Left ventricle myocardium inferior (tissue), 1 donor: ENCODE measurements around the gene TOLLIP. TPM values are rescaled to one million over a fixed set of nuclear protein-coding genes. Genes with fewer than 3 reads are reported as not detected.
"Not testable (repeated sequence)": the region's sequence is repeated elsewhere in the genome, so short reads cannot be mapped to it uniquely, and the experiment has no call there.

ENCODE experiments used
- DNase-seq: peaks from one replicate; pipeline ENCODE4 v3.0.0-alpha.2; 2020
- H3K27ac ChIP-seq: fragments of 200-600 bp; replicated peaks from 2 replicates; pipeline ENCODE4 v1.8.0; 2021
- H3K27me3 ChIP-seq: fragments of 200-600 bp; 2 replicates; pipeline ENCODE4 v1.8.0; 2021; ENCODE audit warnings: low read depth
- H3K36me3 ChIP-seq: fragments of 200-600 bp; 2 replicates; pipeline ENCODE4 v1.8.0; 2021
- H3K4me1 ChIP-seq: fragments of 200-600 bp; 2 replicates; pipeline ENCODE4 v1.8.0; 2021
- H3K4me3 ChIP-seq: fragments of 200-600 bp; 2 replicates; pipeline ENCODE4 v1.8.0; 2021; ENCODE audit warnings: mild to moderate bottlenecking, moderate library complexity
- H3K9me3 ChIP-seq: fragments of 200-600 bp; replicated peaks from 2 replicates; pipeline ENCODE4 v1.8.0; 2021
- intact Hi-C: fragments of 100-400 bp; cut with micrococcal nuclease; formaldehyde crosslinking; loops from one replicate; pipeline ENCODE4 v1.11.0; 2022
- total RNA-seq: library from RNA; stranded (reverse); fragmentation: NEBNext Ultra II Directional; extraction: Animal tissue kit (Norgen Biotek cat#: 25700); gene quantifications from one replicate; pipeline ENCODE4 v1.2.1, GENCODE V29; 2021
- TF ChIP-seq, protein P1 (sequence below): fragments of 200-600 bp; IDR thresholded peaks from 2 replicates; pipeline ENCODE4 v1.8.0; 2021; ENCODE audit warnings: antibody characterized with exemption, mild to moderate bottlenecking, borderline replicate concordance
- donor health status: DM: no; HTN: yes; CAD: no; lungs with severe emphysema.

The TOLLIP gene
- total RNA-seq, 1 donor from 2014 or later, result 51.9 TPM

DNA sequence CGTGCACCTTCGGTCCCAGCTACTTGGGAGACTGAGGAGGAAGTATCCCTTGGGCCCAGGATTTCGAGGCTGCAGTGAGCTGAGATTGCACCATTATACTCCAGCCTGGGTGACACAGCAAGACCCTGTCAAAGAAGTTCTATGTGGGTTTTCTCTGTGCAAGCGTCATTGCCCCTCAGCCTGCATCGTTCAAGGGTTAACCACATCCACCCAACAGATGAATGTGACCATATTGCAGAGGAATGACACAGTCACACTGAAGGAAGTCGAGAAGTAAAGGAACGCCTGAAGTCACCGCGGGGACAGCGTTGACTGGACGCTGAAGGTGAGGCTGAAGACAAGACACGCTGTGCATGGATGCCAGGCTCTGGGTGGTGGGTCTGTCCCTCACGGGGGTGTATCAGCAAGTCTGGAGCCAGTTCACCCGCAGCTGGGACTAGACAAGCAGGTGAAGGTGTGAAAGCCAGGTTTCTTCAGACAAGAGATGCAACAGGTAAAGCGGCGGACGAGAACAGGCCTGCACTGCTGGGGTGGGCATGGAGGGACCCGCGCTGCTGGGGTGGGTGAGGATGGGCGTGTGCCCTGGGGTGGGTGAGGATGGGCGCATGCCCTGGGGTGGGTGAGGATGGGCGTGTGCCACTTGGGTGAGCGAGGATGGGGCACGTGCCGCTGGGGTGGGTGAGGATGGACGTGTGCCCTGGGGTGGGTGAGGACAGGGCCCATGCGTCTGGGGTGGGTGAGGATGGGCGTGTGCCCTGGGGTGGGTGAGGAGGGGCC, 36.5 kb upstream of the TOLLIP start:
- Histone ChIP-seq H3K27me3 (peaks cover 19% of the 10 kb centered on the region), H3K9me3 (no peaks in the 10 kb centered on the region), H3K4me3 (no peak overlapping the region), H3K27ac (no peak overlapping the region), H3K4me1 (peaks cover 6% of the 10 kb centered on the region), H3K36me3 (no peaks in the 10 kb centered on the region)
- no peak for DNase-seq
- TF ChIP-seq, protein P1, sequence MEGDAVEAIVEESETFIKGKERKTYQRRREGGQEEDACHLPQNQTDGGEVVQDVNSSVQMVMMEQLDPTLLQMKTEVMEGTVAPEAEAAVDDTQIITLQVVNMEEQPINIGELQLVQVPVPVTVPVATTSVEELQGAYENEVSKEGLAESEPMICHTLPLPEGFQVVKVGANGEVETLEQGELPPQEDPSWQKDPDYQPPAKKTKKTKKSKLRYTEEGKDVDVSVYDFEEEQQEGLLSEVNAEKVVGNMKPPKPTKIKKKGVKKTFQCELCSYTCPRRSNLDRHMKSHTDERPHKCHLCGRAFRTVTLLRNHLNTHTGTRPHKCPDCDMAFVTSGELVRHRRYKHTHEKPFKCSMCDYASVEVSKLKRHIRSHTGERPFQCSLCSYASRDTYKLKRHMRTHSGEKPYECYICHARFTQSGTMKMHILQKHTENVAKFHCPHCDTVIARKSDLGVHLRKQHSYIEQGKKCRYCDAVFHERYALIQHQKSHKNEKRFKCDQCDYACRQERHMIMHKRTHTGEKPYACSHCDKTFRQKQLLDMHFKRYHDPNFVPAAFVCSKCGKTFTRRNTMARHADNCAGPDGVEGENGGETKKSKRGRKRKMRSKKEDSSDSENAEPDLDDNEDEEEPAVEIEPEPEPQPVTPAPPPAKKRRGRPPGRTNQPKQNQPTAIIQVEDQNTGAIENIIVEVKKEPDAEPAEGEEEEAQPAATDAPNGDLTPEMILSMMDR, result no peak
- intact Hi-C loops, result no loop called here

DNA sequence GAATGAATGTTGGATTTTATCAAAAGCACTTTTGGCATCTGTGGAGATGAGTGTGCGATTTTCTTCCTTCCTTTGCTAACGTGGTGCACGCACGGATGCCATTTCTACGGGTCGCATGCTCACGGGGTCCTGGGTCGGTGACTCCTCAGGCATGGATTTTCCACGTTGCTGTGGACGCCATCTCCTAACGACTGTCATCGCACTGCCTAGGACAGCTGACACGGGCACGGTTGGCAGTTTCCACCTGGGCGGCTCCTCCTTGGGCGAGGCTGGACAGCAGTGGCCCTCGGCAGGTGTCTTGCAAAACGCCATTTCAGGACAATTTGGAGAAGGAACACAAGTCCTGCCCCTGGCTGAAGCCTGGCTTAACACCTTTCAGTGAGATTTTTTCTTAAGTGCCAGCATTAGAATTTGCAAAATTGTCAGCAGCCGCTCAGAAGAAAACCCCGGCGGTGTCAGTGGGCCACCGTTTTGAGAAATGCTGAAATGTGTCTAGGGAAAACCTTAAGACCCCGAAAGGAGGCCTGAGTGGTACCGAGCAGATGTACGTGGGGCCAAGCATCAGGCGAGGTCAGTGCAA, 34.7 kb upstream of the TOLLIP start:
- Histone ChIP-seq H3K9me3 (no peaks in the 10 kb centered on the region), H3K36me3 (no peaks in the 10 kb centered on the region), H3K4me3 (no peak overlapping the region), H3K27ac (no peak overlapping the region), H3K4me1 (peaks cover 6% of the 10 kb centered on the region), H3K27me3 (peaks cover 5% of the 10 kb centered on the region)
- TF ChIP-seq, protein P1, result no peak
- intact Hi-C loops, result no loop called here
- DNase-seq, result no peak

DNA sequence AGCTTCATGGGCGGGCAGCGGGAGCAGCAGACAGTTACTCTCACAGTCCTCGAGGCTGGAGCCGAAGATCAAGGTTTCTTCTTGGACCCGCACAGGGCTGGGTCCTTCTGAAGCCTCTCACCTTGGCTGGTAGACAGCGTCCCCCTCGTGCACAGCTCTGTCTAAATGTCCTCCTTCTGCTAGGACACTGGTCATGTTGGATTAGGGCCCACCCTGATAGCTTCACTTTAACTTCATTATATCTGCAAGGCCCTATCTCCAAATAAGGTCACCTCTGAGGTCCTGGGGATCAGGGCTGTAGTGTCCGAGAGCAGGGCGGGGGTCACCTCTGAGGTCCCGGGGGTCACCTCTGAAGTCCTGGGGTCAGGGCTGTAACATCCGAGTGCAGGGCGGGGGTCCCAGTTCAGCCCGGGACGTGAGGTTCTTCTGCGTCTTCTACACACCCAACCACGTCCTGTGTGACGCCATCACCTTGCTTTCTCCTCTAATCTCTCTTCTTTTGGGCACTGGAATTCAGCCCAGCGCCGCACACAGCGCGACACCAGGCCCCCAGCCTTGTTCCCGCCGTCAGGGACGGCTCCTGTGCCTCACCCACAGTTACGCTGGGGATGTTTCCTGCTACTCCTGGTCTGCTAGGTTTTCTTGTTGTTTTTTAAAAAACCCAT, 34.1 kb upstream of the TOLLIP start:
- H3K27me3 ChIP-seq, result no peaks in the 10 kb centered on the region
- no peaks in the 10 kb centered on the region for H3K9me3 ChIP-seq
- no peaks in the 10 kb centered on the region for H3K36me3 ChIP-seq
- intact Hi-C loops, result no loop called here
- peaks cover 6% of the 10 kb centered on the region for H3K4me1 ChIP-seq
- no peak overlapping the region for H3K27ac ChIP-seq
- DNase-seq, result no peak
- TF ChIP-seq, protein P1, result no peak
- H3K4me3 ChIP-seq, result no peak overlapping the region

DNA sequence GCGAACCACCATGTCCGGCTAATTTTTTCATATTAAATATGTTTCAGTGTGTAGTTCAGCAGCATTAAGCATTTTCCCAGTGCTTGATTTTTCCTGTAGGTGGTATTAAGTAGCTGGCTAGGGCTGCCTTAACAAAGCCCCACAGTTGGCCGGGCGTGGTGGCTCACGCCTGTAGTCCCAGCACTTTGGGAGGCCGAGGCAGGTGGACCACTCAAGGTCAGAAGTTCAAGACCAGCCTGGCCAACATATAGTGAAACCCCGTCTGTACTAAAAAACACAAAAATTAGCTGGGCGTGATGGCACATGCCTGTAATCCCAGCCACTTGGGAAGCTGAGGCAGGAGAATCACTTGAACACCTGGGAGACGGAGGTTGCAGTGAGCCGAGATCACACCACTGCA, 33.5 kb upstream of the TOLLIP start:
- TF ChIP-seq, protein P1, result no peak
- Histone ChIP-seq H3K9me3 (no peaks in the 10 kb centered on the region), H3K27ac (no peak overlapping the region), H3K27me3 (no peaks in the 10 kb centered on the region), H3K36me3 (no peaks in the 10 kb centered on the region), H3K4me3 (no peak overlapping the region), H3K4me1 (peaks cover 6% of the 10 kb centered on the region)
- intact Hi-C loops, result no loop called here
- DNase-seq, result no peak

DNA sequence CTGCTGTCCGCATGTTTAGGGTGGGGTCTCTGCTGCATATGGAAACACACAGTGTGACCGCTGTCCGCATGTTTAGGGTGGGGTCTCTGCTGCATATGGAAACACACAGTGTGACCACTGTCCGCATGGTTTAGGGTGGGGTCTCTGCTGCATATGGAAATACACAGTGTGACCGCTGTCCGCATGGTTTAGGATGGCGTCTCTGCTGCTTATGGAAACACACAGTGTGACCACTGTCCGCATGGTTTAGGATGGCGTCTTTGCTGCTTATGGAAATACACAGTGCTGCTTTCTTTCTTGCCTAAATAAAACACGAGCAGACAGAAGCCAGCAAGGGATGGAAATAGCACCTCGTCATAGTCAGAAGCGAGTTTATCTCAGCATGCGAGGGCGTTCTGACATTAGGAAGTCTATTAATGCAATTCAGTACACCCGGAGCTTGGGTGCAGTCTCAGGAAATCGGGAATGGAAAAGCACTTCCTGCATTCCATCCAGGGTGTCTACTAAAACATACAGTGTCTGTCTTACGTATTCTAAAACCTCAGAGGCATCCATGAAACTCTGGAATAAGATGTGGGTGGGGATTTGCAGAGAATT, 32.6 kb upstream of the TOLLIP start:
- intact Hi-C loops, result no loop called here
- H3K27ac ChIP-seq, result no peak overlapping the region

DNA sequence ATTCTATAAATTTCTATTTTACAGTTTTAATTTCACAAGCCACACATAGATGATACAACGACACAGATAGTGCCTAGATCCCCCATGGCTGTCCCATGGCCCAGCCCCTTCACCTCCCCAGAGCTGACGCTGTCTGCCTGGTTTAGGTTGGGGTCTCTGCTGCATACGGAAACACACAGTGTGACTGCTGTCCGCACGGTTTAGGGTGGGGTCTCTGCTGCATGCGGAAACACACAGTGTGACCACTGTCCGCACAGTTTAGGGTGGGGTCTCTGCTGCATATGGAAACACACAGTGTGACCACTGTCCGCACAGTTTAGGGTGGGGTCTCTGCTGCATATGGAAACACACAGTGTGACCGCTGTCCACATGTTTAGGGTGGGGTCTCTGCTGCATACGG, 31.8 kb upstream of the TOLLIP start:
- H3K36me3 ChIP-seq, H3K27ac ChIP-seq, H3K27me3 ChIP-seq, H3K9me3 ChIP-seq, intact Hi-C loops, DNase-seq, H3K4me3 ChIP-seq: not testable (repeated sequence)
- H3K4me1 ChIP-seq, result peaks cover 15% of the 10 kb centered on the region

More for the DNA sequence above, 32.6 kb upstream of the TOLLIP start:
- no peak for DNase-seq
- H3K36me3 ChIP-seq, result no peaks in the 10 kb centered on the region
- H3K4me1 ChIP-seq, result peaks cover 11% of the 10 kb centered on the region
- no peak overlapping the region for H3K4me3 ChIP-seq
- TF ChIP-seq, protein P1, result peak; percentile 12
- no peaks in the 10 kb centered on the region for H3K27me3 ChIP-seq
- no peaks in the 10 kb centered on the region for H3K9me3 ChIP-seq
